Measurements from ENCODE around the gene CPED1.
"Not testable (repeated sequence)": the region's sequence is repeated elsewhere in the genome, so short reads cannot be mapped to it uniquely, and the experiment has no call there.

Gene CPED1

DNA sequence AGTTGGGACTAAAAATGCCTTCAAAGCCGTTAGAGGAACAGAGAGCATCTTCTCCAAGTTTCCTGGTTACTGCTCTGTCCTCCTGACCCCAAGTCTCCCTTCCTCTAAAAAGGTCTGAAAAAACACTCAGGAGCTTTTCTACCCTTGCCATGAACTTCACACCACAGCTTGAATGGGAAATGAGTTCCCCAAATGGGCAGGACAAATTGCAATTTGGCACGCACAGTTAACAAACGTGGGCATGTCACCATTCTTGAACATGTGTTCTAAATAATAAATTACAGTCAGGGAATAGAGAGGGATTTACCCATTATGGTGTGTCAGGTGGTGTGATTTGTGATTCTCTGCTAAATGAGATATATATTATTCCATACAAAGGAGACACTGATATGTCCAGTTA is 249.1 kb downstream of the CPED1 start:
- Histone ChIP-seq H3K4me3 (ENCODE audit: insufficient read depth, low read depth, low read length, poor library complexity, severe bottlenecking) (no peak overlapping the region), H3K4me1 (ENCODE audit: control insufficient read depth, insufficient read depth, low read length, poor library complexity, severe bottlenecking) (no peaks in the 10 kb centered on the region), H3K9me3 (ENCODE audit: control insufficient read depth, low read length) (no peaks in the 10 kb centered on the region), H3K27ac (ENCODE audit: insufficient read depth, low read length, poor library complexity, severe bottlenecking) (no peak overlapping the region), H3K27me3 (replicated peaks; ENCODE audit: control insufficient read depth, insufficient read depth, low read length, poor library complexity, severe bottlenecking) (no peaks in the 10 kb centered on the region), H3K36me3 (ENCODE audit: control insufficient read depth, insufficient read depth, low read length) (no peaks in the 10 kb centered on the region)
- DNase-seq, result no peak

DNA sequence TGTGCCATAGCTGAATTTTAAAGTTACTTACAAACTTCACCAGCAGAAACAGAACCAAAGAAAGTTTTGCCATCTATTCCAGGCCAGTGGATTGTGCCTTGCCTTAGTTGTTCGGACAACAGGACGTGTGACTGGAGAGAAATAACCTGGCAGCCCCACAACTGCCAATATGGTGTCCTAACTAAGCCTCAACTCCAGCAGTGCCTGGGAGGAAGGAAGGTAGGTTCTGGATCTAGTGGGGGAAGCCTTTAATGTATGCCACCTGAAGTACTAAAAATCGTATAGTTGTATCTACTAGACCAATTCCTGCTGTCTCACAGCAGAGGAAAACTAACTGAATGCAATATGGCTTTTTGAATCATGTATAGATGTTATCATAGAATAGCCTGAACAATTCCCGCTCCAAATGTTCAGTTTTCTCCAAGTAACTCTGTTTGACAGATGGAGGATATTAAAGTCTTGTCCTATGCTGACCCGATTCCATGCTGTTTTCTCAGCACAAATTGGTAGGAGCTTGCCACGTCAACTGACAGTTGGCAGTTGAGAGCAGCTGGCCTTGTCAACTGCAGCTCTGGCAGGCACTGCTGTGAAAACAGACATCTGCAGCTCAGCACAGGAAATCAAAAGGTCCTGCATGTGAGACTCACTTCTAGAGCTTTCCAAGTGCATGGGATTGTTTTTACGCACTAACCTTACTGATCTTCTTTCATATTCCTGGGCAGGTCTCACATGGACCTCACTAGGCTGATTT is 255.8 kb downstream of the CPED1 start:
- H3K27me3 ChIP-seq (replicated peaks; ENCODE audit: control insufficient read depth, insufficient read depth, low read length, poor library complexity, severe bottlenecking), result no peaks in the 10 kb centered on the region
- no peak overlapping the region for H3K27ac ChIP-seq (ENCODE audit: insufficient read depth, low read length, poor library complexity, severe bottlenecking)
- no peaks in the 10 kb centered on the region for H3K9me3 ChIP-seq (ENCODE audit: control insufficient read depth, low read length)
- DNase-seq, result no peak
- H3K36me3 ChIP-seq (ENCODE audit: control insufficient read depth, insufficient read depth, low read length), result no peaks in the 10 kb centered on the region
- no peak overlapping the region for H3K4me3 ChIP-seq (ENCODE audit: insufficient read depth, low read depth, low read length, poor library complexity, severe bottlenecking)
- H3K4me1 ChIP-seq (ENCODE audit: control insufficient read depth, insufficient read depth, low read length, poor library complexity, severe bottlenecking), result no peaks in the 10 kb centered on the region

DNA sequence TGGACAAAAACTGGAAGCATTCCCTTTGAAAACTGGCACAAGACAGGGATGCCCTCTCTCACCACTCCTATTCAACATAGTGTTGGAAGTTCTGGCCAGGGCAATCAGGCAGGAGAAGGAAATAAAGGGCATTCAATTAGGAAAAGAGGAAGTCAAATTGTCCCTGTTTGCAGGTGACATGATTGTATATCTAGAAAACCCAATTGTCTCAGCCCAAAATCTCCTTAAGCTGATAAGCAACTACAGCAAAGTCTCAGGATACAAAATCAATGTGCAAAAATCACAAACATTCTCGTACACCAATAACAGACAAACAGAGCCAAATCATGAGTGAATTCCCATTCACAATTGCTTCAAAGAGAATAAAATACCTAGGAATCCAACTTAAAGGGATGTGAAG is 262.9 kb downstream of the CPED1 start:
- not testable (repeated sequence) for H3K27me3 ChIP-seq (replicated peaks; ENCODE audit: control insufficient read depth, insufficient read depth, low read length, poor library complexity, severe bottlenecking); H3K4me3 ChIP-seq (ENCODE audit: insufficient read depth, low read depth, low read length, poor library complexity, severe bottlenecking); DNase-seq; H3K27ac ChIP-seq (ENCODE audit: insufficient read depth, low read length, poor library complexity, severe bottlenecking); H3K4me1 ChIP-seq (ENCODE audit: control insufficient read depth, insufficient read depth, low read length, poor library complexity, severe bottlenecking); H3K9me3 ChIP-seq (ENCODE audit: control insufficient read depth, low read length); H3K36me3 ChIP-seq (ENCODE audit: control insufficient read depth, insufficient read depth, low read length)

DNA sequence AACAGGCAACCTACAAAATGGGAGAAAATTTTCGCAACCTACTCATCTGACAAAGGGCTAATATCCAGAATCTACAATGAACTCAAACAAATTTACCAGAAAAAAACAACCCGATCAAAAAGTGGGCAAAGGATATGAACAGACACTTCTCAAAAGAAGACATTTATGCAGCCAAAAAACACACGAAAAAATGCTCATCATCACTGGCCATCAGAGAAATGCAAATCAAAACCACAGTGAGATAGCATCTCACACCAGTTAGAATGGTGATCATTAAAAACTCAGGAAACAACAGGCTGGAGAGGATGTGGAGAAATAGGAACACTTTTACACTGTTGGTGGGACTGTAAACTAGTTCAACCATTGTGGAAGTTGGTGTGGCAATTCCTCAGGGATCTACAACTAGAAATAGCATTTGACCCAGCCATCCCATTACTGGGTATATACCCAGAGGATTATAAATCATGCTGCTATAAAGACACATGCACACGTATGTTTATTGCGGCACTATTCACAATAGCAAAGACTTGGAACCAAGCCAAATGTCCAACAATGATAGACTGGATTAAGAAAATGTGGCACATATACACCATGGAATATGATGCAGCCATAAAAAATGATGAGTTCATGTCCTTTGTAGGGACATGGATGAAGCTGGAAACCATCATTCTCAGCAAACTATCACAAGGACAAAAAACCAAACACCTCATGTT is 264.2 kb downstream of the CPED1 start:
- not testable (repeated sequence) for H3K4me3 ChIP-seq (ENCODE audit: insufficient read depth, low read depth, low read length, poor library complexity, severe bottlenecking); H3K9me3 ChIP-seq (ENCODE audit: control insufficient read depth, low read length); H3K27ac ChIP-seq (ENCODE audit: insufficient read depth, low read length, poor library complexity, severe bottlenecking); H3K27me3 ChIP-seq (replicated peaks; ENCODE audit: control insufficient read depth, insufficient read depth, low read length, poor library complexity, severe bottlenecking); DNase-seq; H3K4me1 ChIP-seq (ENCODE audit: control insufficient read depth, insufficient read depth, low read length, poor library complexity, severe bottlenecking); H3K36me3 ChIP-seq (ENCODE audit: control insufficient read depth, insufficient read depth, low read length)

DNA sequence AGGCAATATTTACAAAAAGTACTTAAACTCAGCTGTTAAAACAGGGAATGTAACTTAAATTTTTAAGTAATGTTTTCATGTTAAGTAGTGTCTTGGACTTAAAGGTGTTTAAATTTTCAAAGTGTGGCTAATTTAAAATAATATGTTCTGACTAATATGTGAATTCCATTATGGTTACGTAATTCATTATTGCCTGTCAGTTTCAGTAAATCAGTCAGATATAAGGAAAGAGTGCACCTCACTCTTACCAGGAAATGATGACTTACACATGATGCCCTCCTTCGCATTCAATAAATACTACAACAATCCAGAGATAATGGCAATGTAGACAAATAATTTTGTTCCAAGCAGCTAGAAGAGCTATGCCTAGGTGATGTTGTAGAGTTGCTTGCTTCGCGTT is 271.3 kb downstream of the CPED1 start:
- no peaks in the 10 kb centered on the region for H3K36me3 ChIP-seq (ENCODE audit: control insufficient read depth, insufficient read depth, low read length)
- no peaks in the 10 kb centered on the region for H3K9me3 ChIP-seq (ENCODE audit: control insufficient read depth, low read length)
- no peak overlapping the region for H3K4me3 ChIP-seq (ENCODE audit: insufficient read depth, low read depth, low read length, poor library complexity, severe bottlenecking)
- DNase-seq, result no peak
- H3K27me3 ChIP-seq (replicated peaks; ENCODE audit: control insufficient read depth, insufficient read depth, low read length, poor library complexity, severe bottlenecking), result no peaks in the 10 kb centered on the region
- H3K4me1 ChIP-seq (ENCODE audit: control insufficient read depth, insufficient read depth, low read length, poor library complexity, severe bottlenecking), result no peaks in the 10 kb centered on the region
- H3K27ac ChIP-seq (ENCODE audit: insufficient read depth, low read length, poor library complexity, severe bottlenecking), result no peak overlapping the region

DNA sequence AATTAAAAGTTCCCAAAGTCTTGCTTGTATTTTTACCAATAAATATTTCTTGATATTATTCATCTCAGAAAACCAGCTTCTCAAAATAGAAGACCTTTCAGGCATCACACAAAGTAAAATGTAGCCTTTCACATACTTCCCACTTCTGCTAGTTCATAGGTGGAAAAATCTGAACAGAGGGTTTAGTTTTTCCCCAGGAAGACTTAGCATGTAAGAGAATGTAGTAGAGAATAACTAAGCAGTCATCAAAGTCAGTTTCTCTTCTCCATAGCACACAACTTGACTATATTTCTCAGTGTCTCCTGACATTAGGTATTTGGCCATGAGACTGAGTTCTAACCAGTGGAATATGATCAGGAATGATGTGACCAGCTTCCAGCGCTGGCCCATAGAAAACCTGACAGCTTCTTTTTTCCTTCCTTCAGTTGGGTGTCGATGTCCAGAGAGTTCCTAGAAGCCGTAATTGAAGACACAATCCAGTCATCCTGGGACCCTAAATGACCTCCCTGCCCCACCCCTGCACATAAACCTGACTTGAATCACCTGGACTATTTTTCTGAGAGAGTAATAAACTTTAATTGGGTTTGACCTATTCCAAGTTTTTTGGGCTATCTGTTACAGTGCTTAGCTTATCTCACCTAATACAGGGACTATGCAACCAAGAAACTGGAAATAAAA is 272.8 kb downstream of the CPED1 start:
- Histone ChIP-seq H3K27ac (ENCODE audit: insufficient read depth, low read length, poor library complexity, severe bottlenecking) (no peak overlapping the region), H3K4me1 (ENCODE audit: control insufficient read depth, insufficient read depth, low read length, poor library complexity, severe bottlenecking) (no peaks in the 10 kb centered on the region), H3K27me3 (replicated peaks; ENCODE audit: control insufficient read depth, insufficient read depth, low read length, poor library complexity, severe bottlenecking) (no peaks in the 10 kb centered on the region), H3K36me3 (ENCODE audit: control insufficient read depth, insufficient read depth, low read length) (no peaks in the 10 kb centered on the region), H3K9me3 (ENCODE audit: control insufficient read depth, low read length) (no peaks in the 10 kb centered on the region), H3K4me3 (ENCODE audit: insufficient read depth, low read depth, low read length, poor library complexity, severe bottlenecking) (no peak overlapping the region)
- no peak for DNase-seq

DNA sequence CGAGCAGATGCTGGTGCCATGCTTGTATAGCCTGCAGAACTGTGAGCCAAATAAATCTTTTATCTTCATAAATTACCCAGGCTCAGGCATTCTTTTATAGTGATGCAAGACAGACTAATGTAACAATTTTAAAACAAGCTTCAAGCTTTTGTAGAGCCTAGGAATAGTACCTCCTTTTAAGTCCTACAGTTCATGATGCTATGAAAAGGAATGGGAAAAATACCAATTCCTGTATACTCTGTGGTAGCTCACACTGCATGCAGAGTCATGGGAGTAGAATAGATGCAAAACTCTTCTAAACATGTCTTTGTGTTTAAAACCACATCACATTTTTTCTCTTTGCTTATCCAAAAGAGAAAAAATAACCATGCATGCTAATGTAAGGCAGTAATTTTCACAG is 273.7 kb downstream of the CPED1 start:
- no peak overlapping the region for H3K4me3 ChIP-seq (ENCODE audit: insufficient read depth, low read depth, low read length, poor library complexity, severe bottlenecking)
- H3K9me3 ChIP-seq (ENCODE audit: control insufficient read depth, low read length), result no peaks in the 10 kb centered on the region
- no peaks in the 10 kb centered on the region for H3K36me3 ChIP-seq (ENCODE audit: control insufficient read depth, insufficient read depth, low read length)
- no peaks in the 10 kb centered on the region for H3K27me3 ChIP-seq (replicated peaks; ENCODE audit: control insufficient read depth, insufficient read depth, low read length, poor library complexity, severe bottlenecking)
- H3K4me1 ChIP-seq (ENCODE audit: control insufficient read depth, insufficient read depth, low read length, poor library complexity, severe bottlenecking), result no peaks in the 10 kb centered on the region
- no peak for DNase-seq
- no peak overlapping the region for H3K27ac ChIP-seq (ENCODE audit: insufficient read depth, low read length, poor library complexity, severe bottlenecking)

DNA sequence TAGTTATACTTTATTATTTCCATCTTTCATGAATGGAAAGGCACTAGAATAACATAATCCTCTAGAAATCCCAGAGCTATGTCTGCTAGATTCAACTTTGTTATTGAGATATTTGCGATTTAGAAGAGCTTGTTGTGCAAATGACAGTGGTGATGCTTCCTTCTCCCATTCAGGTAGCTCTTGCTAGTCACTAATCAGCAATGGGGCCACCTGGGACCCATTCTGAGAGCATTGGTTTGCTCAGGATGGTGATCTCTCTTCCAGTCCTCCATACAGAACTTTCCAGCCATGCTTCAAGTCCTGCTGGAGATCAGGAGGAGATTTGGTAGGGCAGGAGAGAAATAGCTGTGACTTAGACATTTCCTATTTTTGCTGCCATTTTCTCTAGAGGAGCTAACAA is 274.5 kb downstream of the CPED1 start:
- H3K4me3 ChIP-seq (ENCODE audit: insufficient read depth, low read depth, low read length, poor library complexity, severe bottlenecking), result no peak overlapping the region
- no peaks in the 10 kb centered on the region for H3K27me3 ChIP-seq (replicated peaks; ENCODE audit: control insufficient read depth, insufficient read depth, low read length, poor library complexity, severe bottlenecking)
- no peaks in the 10 kb centered on the region for H3K4me1 ChIP-seq (ENCODE audit: control insufficient read depth, insufficient read depth, low read length, poor library complexity, severe bottlenecking)
- H3K36me3 ChIP-seq (ENCODE audit: control insufficient read depth, insufficient read depth, low read length), result no peaks in the 10 kb centered on the region
- DNase-seq, result no peak
- no peak overlapping the region for H3K27ac ChIP-seq (ENCODE audit: insufficient read depth, low read length, poor library complexity, severe bottlenecking)
- no peaks in the 10 kb centered on the region for H3K9me3 ChIP-seq (ENCODE audit: control insufficient read depth, low read length)

DNA sequence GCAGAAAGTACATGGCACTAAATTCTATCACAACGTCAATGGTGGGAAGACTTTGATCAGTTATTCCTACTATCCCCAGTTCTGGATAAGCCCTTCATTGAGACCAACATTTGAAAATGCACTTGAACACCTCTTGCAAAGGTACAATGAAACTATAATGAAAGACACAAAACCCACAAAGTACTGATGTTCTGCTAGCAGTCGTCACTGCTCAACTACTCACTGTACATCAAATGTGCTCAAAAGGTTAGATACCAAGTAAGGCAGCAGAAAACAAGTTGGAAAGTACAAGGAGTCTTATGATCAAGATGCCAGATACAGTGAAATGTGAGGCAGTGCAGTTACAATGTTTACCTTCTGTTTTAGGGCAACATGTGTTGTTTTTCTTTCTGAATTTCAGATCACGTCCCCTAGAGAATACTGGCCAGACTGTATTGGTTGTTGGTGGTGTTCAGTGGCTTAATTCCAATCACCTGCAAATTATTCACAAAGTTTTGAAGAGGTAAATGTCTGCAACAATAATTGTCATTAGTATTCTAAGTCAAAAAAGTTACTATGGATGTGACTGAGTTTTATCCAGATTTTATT is 277.9 kb downstream of the CPED1 start:
- no peaks in the 10 kb centered on the region for H3K4me1 ChIP-seq (ENCODE audit: control insufficient read depth, insufficient read depth, low read length, poor library complexity, severe bottlenecking)
- no peak overlapping the region for H3K4me3 ChIP-seq (ENCODE audit: insufficient read depth, low read depth, low read length, poor library complexity, severe bottlenecking)
- no peaks in the 10 kb centered on the region for H3K36me3 ChIP-seq (ENCODE audit: control insufficient read depth, insufficient read depth, low read length)
- H3K27me3 ChIP-seq (replicated peaks; ENCODE audit: control insufficient read depth, insufficient read depth, low read length, poor library complexity, severe bottlenecking), result no peaks in the 10 kb centered on the region
- H3K27ac ChIP-seq (ENCODE audit: insufficient read depth, low read length, poor library complexity, severe bottlenecking), result no peak overlapping the region
- no peak for DNase-seq
- no peaks in the 10 kb centered on the region for H3K9me3 ChIP-seq (ENCODE audit: control insufficient read depth, low read length)

DNA sequence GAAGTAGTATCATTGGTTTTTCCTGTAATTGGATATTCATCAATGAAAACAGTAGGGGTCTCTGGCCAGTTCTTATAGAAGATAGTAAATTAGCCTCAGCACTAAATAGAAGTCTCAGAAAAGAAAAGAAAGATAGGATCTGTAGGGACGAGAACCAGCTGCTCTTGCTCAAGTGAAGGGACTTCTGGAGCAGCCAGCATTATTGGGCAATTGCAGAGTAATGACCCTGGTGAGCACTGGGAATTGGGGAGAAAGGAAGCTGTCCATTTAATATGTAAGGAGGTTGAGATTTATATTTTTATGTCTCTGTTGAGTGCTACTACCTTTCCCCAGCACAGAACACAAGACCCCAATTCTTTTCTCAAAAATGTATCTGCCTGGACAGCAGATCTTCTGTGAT is 279.1 kb downstream of the CPED1 start:
- H3K9me3 ChIP-seq (ENCODE audit: control insufficient read depth, low read length), result no peaks in the 10 kb centered on the region
- H3K27me3 ChIP-seq (replicated peaks; ENCODE audit: control insufficient read depth, insufficient read depth, low read length, poor library complexity, severe bottlenecking), result no peaks in the 10 kb centered on the region
- H3K36me3 ChIP-seq (ENCODE audit: control insufficient read depth, insufficient read depth, low read length), result no peaks in the 10 kb centered on the region
- H3K4me3 ChIP-seq (ENCODE audit: insufficient read depth, low read depth, low read length, poor library complexity, severe bottlenecking), result no peak overlapping the region
- no peak overlapping the region for H3K27ac ChIP-seq (ENCODE audit: insufficient read depth, low read length, poor library complexity, severe bottlenecking)
- no peaks in the 10 kb centered on the region for H3K4me1 ChIP-seq (ENCODE audit: control insufficient read depth, insufficient read depth, low read length, poor library complexity, severe bottlenecking)
- DNase-seq, result no peak
